ENCODE results near the gene IRX4.

GRCh38 chr5:1916041-1917001 is 33.6 kb upstream of the IRX4 start:
- TF ChIP-seq, protein P1, sequence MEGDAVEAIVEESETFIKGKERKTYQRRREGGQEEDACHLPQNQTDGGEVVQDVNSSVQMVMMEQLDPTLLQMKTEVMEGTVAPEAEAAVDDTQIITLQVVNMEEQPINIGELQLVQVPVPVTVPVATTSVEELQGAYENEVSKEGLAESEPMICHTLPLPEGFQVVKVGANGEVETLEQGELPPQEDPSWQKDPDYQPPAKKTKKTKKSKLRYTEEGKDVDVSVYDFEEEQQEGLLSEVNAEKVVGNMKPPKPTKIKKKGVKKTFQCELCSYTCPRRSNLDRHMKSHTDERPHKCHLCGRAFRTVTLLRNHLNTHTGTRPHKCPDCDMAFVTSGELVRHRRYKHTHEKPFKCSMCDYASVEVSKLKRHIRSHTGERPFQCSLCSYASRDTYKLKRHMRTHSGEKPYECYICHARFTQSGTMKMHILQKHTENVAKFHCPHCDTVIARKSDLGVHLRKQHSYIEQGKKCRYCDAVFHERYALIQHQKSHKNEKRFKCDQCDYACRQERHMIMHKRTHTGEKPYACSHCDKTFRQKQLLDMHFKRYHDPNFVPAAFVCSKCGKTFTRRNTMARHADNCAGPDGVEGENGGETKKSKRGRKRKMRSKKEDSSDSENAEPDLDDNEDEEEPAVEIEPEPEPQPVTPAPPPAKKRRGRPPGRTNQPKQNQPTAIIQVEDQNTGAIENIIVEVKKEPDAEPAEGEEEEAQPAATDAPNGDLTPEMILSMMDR (IDR thresholded peaks at IDR 0.05; ENCODE audit: insufficient read depth, low read depth, low read length), result no peak
- no peak for TF ChIP-seq EZH2 (IDR thresholded peaks at IDR 0.05; ENCODE audit: insufficient read depth, low read length)
